Measurements from ENCODE around the gene MS4A6A.

DNA sequence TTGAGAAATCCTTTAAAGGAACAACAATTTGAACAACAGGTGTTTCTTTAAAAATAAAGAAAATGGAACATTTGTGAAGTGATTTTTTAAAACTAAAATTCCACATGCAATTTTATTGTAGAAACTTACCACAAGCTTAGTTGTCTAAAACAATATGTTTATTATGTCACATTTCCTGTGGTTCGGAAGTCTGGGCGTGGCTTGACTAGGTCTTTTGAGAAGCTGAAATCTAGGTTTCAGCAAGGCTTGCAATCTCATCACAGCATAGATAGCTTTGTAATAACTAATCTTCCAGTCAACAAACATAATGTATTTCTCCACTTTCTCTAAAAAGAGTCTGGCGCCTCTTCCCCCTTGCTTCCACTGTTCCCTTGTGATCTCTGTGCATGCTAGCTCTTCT lies 27.0 kb downstream of the MS4A6A start:
- TF ChIP-seq, protein P1, sequence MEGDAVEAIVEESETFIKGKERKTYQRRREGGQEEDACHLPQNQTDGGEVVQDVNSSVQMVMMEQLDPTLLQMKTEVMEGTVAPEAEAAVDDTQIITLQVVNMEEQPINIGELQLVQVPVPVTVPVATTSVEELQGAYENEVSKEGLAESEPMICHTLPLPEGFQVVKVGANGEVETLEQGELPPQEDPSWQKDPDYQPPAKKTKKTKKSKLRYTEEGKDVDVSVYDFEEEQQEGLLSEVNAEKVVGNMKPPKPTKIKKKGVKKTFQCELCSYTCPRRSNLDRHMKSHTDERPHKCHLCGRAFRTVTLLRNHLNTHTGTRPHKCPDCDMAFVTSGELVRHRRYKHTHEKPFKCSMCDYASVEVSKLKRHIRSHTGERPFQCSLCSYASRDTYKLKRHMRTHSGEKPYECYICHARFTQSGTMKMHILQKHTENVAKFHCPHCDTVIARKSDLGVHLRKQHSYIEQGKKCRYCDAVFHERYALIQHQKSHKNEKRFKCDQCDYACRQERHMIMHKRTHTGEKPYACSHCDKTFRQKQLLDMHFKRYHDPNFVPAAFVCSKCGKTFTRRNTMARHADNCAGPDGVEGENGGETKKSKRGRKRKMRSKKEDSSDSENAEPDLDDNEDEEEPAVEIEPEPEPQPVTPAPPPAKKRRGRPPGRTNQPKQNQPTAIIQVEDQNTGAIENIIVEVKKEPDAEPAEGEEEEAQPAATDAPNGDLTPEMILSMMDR (IDR thresholded peaks at IDR 0.05; ENCODE audit: extremely low read depth in 1 of 2, insufficient read depth in 1 of 2, low read depth in 1 of 2, low read length in 2 of 2), result no peak
- TF ChIP-seq, protein P2, sequence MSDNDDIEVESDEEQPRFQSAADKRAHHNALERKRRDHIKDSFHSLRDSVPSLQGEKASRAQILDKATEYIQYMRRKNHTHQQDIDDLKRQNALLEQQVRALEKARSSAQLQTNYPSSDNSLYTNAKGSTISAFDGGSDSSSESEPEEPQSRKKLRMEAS (IDR thresholded peaks at IDR 0.05; ENCODE audit: insufficient read depth, insufficient read length), result no peak
- TF ChIP-seq MYC (IDR thresholded peaks at IDR 0.05; ENCODE audit: low read depth, low read length) (no peak), POLR2A (IDR thresholded peaks at IDR 0.05; ENCODE audit: low read depth, low read length) (no peak), FOS (IDR thresholded peaks at IDR 0.05; ENCODE audit: borderline replicate concordance, insufficient read depth, low read length) (no peak), EZH2 (IDR thresholded peaks at IDR 0.05; ENCODE audit: borderline replicate concordance, low read depth, low read length, severe bottlenecking) (no peak), POLR2AphosphoS5 (IDR thresholded peaks at IDR 0.05; ENCODE audit: insufficient read depth, low read depth, low read length) (no peak), GATA2 (IDR thresholded peaks at IDR 0.05; ENCODE audit: insufficient read depth, insufficient read length, low read depth, low read length) (no peak)

All from endothelial cell of umbilical vein (primary cell).